ENCODE measurements around the gene TOPORS.

- TF ChIP-seq, protein P1, sequence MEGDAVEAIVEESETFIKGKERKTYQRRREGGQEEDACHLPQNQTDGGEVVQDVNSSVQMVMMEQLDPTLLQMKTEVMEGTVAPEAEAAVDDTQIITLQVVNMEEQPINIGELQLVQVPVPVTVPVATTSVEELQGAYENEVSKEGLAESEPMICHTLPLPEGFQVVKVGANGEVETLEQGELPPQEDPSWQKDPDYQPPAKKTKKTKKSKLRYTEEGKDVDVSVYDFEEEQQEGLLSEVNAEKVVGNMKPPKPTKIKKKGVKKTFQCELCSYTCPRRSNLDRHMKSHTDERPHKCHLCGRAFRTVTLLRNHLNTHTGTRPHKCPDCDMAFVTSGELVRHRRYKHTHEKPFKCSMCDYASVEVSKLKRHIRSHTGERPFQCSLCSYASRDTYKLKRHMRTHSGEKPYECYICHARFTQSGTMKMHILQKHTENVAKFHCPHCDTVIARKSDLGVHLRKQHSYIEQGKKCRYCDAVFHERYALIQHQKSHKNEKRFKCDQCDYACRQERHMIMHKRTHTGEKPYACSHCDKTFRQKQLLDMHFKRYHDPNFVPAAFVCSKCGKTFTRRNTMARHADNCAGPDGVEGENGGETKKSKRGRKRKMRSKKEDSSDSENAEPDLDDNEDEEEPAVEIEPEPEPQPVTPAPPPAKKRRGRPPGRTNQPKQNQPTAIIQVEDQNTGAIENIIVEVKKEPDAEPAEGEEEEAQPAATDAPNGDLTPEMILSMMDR (conservative IDR thresholded peaks at IDR 0.05), result no peak
- no peak for TF ChIP-seq ZFX (IDR thresholded peaks at IDR 0.05)
These were observed 17.9 kb upstream of the TOPORS start for GRCh38 chr9:32570262-32570661.
